Loucy (cell line): Measurements from ENCODE around the gene HACD4.

ENCODE experiments used
- H2AFZ ChIP-seq: fragments of 200-600 bp; sonication (generic); 2 replicates; pipeline ENCODE4 v1.6.0; 2016; ENCODE audit warnings: antibody characterized with exemption, mild to moderate bottlenecking, low read length, moderate library complexity
- H3F3A ChIP-seq: fragments of 200-600 bp; 2 replicates; pipeline ENCODE4 v1.6.0; 2016; ENCODE audit warnings: antibody characterized with exemption, low read depth, mild to moderate bottlenecking
- H3K27me3 ChIP-seq: fragments of 200-600 bp; sonication (generic); 2 replicates; pipeline ENCODE4 v1.6.1; 2014; ENCODE audit warnings: low read length, mild to moderate bottlenecking; ENCODE audit not compliant: insufficient read depth, poor library complexity, severe bottlenecking
- H3K36me3 ChIP-seq: fragments of 200-600 bp; sonication (generic); 2 replicates; pipeline ENCODE4 v1.6.1; 2016; ENCODE audit warnings: low read length; ENCODE audit not compliant: insufficient read depth
- H3K4me1 ChIP-seq: fragments of 200-600 bp; sonication (generic); 2 replicates; pipeline ENCODE4 v1.5.1; 2014; ENCODE audit warnings: low read length, mild to moderate bottlenecking; ENCODE audit not compliant: insufficient read depth, poor library complexity, severe bottlenecking
- H3K4me2 ChIP-seq: fragments of 200-600 bp; sonication (generic); 2 replicates; pipeline ENCODE4 v1.6.0; 2014; ENCODE audit warnings: antibody characterized with exemption, low read length, low read depth, mild to moderate bottlenecking; ENCODE audit not compliant: poor library complexity, severe bottlenecking
- H3K4me3 ChIP-seq: fragments of 200-600 bp; sonication (generic); 2 replicates; pipeline ENCODE4 v1.5.1; 2014; ENCODE audit warnings: low read length, mild to moderate bottlenecking, mixed read lengths; ENCODE audit not compliant: poor library complexity, severe bottlenecking
- H3K79me2 ChIP-seq: fragments of 200-600 bp; sonication (generic); 2 replicates; pipeline ENCODE4 v1.6.1; 2014; ENCODE audit warnings: low read length; ENCODE audit not compliant: insufficient read depth
- H3K9ac ChIP-seq: fragments of 200-600 bp; sonication (generic); 2 replicates; pipeline ENCODE4 v1.6.0; 2014; ENCODE audit warnings: mild to moderate bottlenecking, low read depth, low read length, moderate library complexity; ENCODE audit not compliant: poor library complexity, severe bottlenecking
- H3K9me2 ChIP-seq: fragments of 200-600 bp; sonication (generic); replicated peaks from 2 replicates; pipeline ENCODE4 v1.6.1; 2016; ENCODE audit warnings: low read depth, low read length, mixed read lengths
- H3K9me3 ChIP-seq: fragments of 200-600 bp; sonication (generic); 2 replicates; pipeline ENCODE4 v1.6.1; 2014; ENCODE audit warnings: mild to moderate bottlenecking, antibody characterized with exemption, low read length, low read depth; ENCODE audit not compliant: insufficient read depth
- H4K20me1 ChIP-seq: fragments of 200-600 bp; sonication (generic); 2 replicates; pipeline ENCODE4 v1.6.0; 2014; ENCODE audit warnings: antibody characterized with exemption, low read length, mild to moderate bottlenecking; ENCODE audit not compliant: insufficient read depth, poor library complexity, severe bottlenecking
- CTCF ChIP-seq: fragments of 200-600 bp; sonication (generic); conservative IDR thresholded peaks from 2 replicates; pipeline ENCODE4 v1.5.1; 2014; ENCODE audit warnings: mild to moderate bottlenecking, antibody characterized with exemption, low read length
- EZH2phosphoT487 ChIP-seq: fragments of 200-600 bp; IDR thresholded peaks from 2 replicates; pipeline ENCODE4 v1.6.1; 2018; ENCODE audit warnings: antibody characterized with exemption, mild to moderate bottlenecking, moderate library complexity, borderline replicate concordance

The HACD4 gene

GRCh38 chr9:20996809-20997208 is 34.6 kb downstream of the HACD4 start:
- no peak overlapping the region for H3K4me3 ChIP-seq
- no peaks in the 10 kb centered on the region for H4K20me1 ChIP-seq
- no peak overlapping the region for H3K9ac ChIP-seq
- H2AFZ ChIP-seq = no peak overlapping the region
- no peaks in the 10 kb centered on the region for H3K27me3 ChIP-seq
- peaks cover 3% of the 10 kb centered on the region for H3K36me3 ChIP-seq
- no peak for TF ChIP-seq CTCF
- TF ChIP-seq EZH2phosphoT487 = no peak
- peak overlapping the region; percentile 8 for H3K4me2 ChIP-seq
- peaks cover 15% of the 10 kb centered on the region for H3K9me3 ChIP-seq
- H3K9me2 ChIP-seq = no peaks in the 10 kb centered on the region
- H3K79me2 ChIP-seq = no peaks in the 10 kb centered on the region
- peaks cover 17% of the 10 kb centered on the region for H3K4me1 ChIP-seq
- peaks cover 7% of the 10 kb centered on the region; the same call in 1 of the 2 replicates for H3F3A ChIP-seq

- H3K9me2 ChIP-seq = no peaks in the 10 kb centered on the region
- TF ChIP-seq EZH2phosphoT487 (no peak), CTCF (no peak)
- peaks cover 14% of the 10 kb centered on the region for H3K4me1 ChIP-seq
These were observed 35.8 kb downstream of the HACD4 start for GRCh38 chr9:20995616-20996015.

GRCh38 chr9:20994486-20994885 is 37.0 kb downstream of the HACD4 start:
- no peak overlapping the region for H2AFZ ChIP-seq
- no peak overlapping the region for H3K9ac ChIP-seq
- H3K4me2 ChIP-seq = no peak overlapping the region
- no peaks in the 10 kb centered on the region for H3K79me2 ChIP-seq
- no peaks in the 10 kb centered on the region for H3K9me3 ChIP-seq
- H3K27me3 ChIP-seq = no peaks in the 10 kb centered on the region
- peaks cover 14% of the 10 kb centered on the region for H3K4me1 ChIP-seq
- H3F3A ChIP-seq = no peaks in the 10 kb centered on the region
- TF ChIP-seq CTCF (no peak), EZH2phosphoT487 (no peak)
- no peaks in the 10 kb centered on the region for H4K20me1 ChIP-seq
- no peaks in the 10 kb centered on the region for H3K9me2 ChIP-seq
- H3K4me3 ChIP-seq = no peak overlapping the region
- H3K36me3 ChIP-seq = peaks cover 12% of the 10 kb centered on the region

More at GRCh38 chr9:20995616-20996015, 35.8 kb downstream of the HACD4 start:
- Histone ChIP-seq H3F3A (no peaks in the 10 kb centered on the region), H3K36me3 (peaks cover 6% of the 10 kb centered on the region), H3K9ac (no peak overlapping the region), H3K4me2 (no peak overlapping the region), H3K9me3 (peaks cover 6% of the 10 kb centered on the region), H3K4me3 (no peak overlapping the region), H3K79me2 (no peaks in the 10 kb centered on the region), H3K27me3 (no peaks in the 10 kb centered on the region), H4K20me1 (no peaks in the 10 kb centered on the region), H2AFZ (no peak overlapping the region)
